Activated CD8-positive, alpha-beta memory T cell treated with anti-CD3 and anti-CD28 coated beads, Interleukin-2, amount 50 U/mL, for 4 hours (primary cell): ENCODE measurements around the gene SLC12A3.

Experiments used
- DNase-seq: peaks from one replicate; pipeline ENCODE4 v3.0.0-alpha.2; 2020

SLC12A3 gene, protein sequence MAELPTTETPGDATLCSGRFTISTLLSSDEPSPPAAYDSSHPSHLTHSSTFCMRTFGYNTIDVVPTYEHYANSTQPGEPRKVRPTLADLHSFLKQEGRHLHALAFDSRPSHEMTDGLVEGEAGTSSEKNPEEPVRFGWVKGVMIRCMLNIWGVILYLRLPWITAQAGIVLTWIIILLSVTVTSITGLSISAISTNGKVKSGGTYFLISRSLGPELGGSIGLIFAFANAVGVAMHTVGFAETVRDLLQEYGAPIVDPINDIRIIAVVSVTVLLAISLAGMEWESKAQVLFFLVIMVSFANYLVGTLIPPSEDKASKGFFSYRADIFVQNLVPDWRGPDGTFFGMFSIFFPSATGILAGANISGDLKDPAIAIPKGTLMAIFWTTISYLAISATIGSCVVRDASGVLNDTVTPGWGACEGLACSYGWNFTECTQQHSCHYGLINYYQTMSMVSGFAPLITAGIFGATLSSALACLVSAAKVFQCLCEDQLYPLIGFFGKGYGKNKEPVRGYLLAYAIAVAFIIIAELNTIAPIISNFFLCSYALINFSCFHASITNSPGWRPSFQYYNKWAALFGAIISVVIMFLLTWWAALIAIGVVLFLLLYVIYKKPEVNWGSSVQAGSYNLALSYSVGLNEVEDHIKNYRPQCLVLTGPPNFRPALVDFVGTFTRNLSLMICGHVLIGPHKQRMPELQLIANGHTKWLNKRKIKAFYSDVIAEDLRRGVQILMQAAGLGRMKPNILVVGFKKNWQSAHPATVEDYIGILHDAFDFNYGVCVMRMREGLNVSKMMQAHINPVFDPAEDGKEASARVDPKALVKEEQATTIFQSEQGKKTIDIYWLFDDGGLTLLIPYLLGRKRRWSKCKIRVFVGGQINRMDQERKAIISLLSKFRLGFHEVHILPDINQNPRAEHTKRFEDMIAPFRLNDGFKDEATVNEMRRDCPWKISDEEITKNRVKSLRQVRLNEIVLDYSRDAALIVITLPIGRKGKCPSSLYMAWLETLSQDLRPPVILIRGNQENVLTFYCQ

GRCh38 chr16:56864960-56865359, at the start of gene SLC12A3:
Gene SLC12A3 (plus strand): TSS chr16:56865207. CDS start chr16:56865236, 29 bp downstream.
- DNase-seq: no peak

- DNase-seq: no peak
These were observed 49.3 kb upstream of the SLC12A3 start for GRCh38 chr16:56815721-56816120.

DNA sequence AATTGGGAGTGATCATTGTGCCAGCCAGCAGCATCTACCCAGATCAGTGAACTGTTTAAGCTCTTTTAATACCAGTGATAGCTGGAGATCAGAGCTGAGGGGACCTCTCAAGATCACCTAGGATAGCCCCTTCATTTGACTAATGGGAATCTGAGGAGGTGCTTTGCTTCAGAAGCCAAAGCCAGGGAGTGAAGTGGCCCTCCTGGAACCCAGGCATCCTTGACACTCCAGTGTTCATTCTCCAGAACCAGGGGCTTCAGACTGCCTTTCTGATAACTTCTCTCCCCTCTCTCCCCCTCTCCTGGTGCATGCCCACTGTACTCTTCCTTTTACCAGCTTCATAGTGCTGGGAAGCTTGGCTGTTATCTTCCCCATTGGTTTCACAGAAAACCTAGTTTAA, 48.0 kb upstream of the SLC12A3 start:
- no peak for DNase-seq

DNA sequence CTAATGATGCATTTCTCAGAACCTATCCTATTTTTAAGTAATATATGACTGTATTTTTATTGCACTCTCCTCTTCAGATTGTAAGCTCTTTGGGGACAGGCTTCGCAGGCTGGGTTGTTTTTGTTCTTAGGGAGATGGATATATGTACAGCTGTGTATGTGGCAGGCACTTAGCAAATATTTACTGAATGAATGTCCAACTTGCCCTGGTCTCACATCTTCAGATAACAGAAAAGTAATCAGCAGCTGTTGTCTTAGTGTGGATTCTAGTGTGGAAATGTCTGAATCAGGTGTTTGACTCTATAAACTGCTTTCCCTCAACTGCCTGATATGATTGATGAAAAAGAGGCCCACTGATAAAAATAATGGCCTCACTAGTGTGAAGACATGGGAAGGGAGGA, 47.1 kb upstream of the SLC12A3 start:
- DNase-seq: no peak

DNA sequence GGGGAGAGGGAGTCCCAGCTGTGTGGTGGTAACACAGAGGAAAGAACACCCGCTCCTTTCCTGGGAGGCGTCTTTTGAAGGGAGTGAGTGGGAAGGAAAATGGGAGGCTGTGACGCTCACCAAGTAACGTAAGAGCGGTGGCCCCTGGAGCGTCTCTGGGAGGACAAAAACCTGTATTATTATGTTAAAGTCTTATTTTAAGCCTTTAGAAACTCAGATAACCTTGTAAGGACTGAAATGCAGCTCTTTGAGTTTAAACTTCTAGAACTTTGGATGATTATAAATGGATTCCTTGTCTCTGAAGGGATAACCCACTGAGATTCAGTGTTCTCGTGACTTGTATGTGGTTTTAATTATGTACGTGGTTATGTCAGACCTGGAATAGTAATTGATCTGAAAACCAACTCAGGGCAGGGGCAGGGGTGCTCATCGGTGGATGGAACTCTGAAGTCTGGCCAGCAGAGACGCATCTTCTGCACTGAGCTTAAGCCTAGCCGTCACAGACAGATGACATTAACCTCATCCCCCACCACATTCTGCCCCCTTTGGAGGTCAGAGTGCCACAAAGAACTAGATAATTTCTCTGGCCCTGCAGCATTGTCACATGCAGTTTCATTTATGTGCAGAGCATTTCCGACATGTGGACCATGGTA, 41.8 kb upstream of the SLC12A3 start:
- no peak for DNase-seq

GRCh38 chr16:56824331-56824730, 40.7 kb upstream of the SLC12A3 start:
- no peak for DNase-seq

DNA sequence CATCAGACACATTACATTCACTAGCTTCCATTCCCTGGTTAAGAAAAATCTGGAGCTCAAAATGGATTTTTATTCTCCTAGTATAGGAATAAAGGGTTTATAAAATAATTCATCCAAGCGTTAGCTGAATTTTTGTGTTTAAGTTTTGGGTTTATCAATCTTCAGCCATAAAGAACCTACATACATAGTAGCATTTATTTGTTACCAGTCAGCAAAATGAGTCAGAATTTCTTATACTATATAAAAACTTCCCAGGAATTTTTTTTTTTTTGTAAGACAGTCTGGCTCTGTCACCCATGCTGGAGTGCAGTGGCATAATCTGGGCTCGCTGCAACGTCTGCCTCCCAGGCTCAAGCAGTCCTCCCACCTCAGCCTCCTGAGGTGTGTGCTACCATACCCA, 40.2 kb upstream of the SLC12A3 start:
- DNase-seq: no peak

GRCh38 chr16:56825826-56826225, 39.2 kb upstream of the SLC12A3 start:
- DNase-seq: no peak

- DNase-seq: no peak
These were observed 36.4 kb upstream of the SLC12A3 start for GRCh38 chr16:56828647-56829046.

DNA sequence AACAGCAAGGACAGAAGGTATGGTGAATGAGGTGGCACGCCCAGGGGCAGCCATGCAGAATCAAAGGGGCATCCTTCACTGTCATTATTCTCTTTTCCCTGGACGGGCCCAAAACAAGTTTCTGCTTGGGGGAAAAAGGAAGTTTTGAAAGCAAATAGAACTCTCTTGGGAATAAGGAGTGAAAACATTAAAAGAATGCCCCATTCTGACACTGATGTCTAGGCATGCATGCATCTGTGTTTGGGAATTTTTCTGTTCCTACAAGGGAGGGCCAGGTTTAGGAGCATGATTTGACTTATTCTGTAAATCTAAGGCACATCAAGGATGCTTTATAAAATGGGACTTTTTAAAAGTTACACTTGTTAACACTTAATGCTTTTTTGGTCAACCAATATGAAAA, 34.3 kb upstream of the SLC12A3 start:
- DNase-seq: no peak

GRCh38 chr16:56832768-56833167, 32.2 kb upstream of the SLC12A3 start:
- no peak for DNase-seq

GRCh38 chr16:56833243-56833970, 31.6 kb upstream of the SLC12A3 start:
- no peak for DNase-seq

- DNase-seq: no peak
These were observed 29.7 kb upstream of the SLC12A3 start for GRCh38 chr16:56835320-56835719.

- no peak for DNase-seq
These were observed 28.4 kb upstream of the SLC12A3 start for GRCh38 chr16:56836410-56837230.

- no peak for DNase-seq
These were observed 26.2 kb upstream of the SLC12A3 start for GRCh38 chr16:56838622-56839337.

GRCh38 chr16:56841233-56841632, 23.8 kb upstream of the SLC12A3 start:
- no peak for DNase-seq

- DNase-seq: no peak
These were observed 23.3 kb upstream of the SLC12A3 start for GRCh38 chr16:56841659-56842058.

- no peak for DNase-seq
These were observed 22.9 kb upstream of the SLC12A3 start for GRCh38 chr16:56842133-56842532.

GRCh38 chr16:56844056-56844455, 21.0 kb upstream of the SLC12A3 start:
- DNase-seq: no peak

GRCh38 chr16:56847173-56847910, 17.7 kb upstream of the SLC12A3 start:
- no peak for DNase-seq
